NT2/D1 (cell line): Measurements from ENCODE around the gene NOP53.

Experiments used
- YY1 ChIP-seq: IDR thresholded peaks from 2 replicates; pipeline ENCODE4 v1.6.1; 2011; ENCODE audit not compliant: insufficient read length, insufficient read depth
- ZNF274 ChIP-seq: IDR thresholded peaks from 2 replicates; pipeline ENCODE4 v1.6.1; 2011; ENCODE audit warnings: mild to moderate bottlenecking, low read depth, low read length

GRCh38 chr19:47696635-47697034 lies 48.7 kb upstream of the NOP53 start:
- TF ChIP-seq YY1 = no peak
- TF ChIP-seq ZNF274 = no peak
